Measurements from ENCODE around the gene EYA4.

Gene EYA4

DNA sequence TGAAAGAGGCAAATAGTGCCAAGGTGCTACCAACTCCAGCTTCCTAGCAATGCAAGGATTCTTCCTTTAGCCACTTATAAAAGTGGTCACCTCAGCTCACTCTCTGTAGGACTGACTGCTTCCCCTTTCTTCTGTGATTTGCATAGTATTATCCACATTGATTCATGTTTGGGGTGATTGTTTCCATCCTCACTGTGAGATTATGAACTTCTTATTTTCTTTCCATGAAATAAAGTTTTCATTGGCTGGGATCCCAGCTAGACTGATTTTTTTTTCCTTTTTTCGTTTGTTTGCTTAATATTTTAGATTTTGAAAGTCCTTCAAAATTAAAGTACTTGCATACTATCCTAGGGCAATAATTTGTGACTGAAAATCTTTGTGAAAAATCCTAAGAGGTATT is 50.5 kb downstream of the EYA4 start:
- Histone ChIP-seq H3K4me1 (ENCODE audit: control insufficient read depth, insufficient read depth, low read length) (peaks cover 34% of the 10 kb centered on the region), H3K9me3 (ENCODE audit: control insufficient read depth, insufficient read depth, low read depth, low read length) (no peaks in the 10 kb centered on the region), H3K27ac (ENCODE audit: extremely low read depth, low read depth, low read length) (no peak overlapping the region; the same call in 1 of the 2 replicates), H3K4me3 (ENCODE audit: low read depth, low read length) (no peak overlapping the region), H3K36me3 (ENCODE audit: control insufficient read depth in 2 of 2, insufficient read depth in 1 of 2, low read length in 2 of 2) (no peaks in the 10 kb centered on the region)
- POLR2A ChIA-PET, result interaction anchor here (0.6 kb wide), 1 partner anchor 56 kb away, joined by 8 read pairs; no protein-coding TSS in a partner anchor
- no peak for TF ChIP-seq ZNF776 (tag by site-specific recombination; IDR thresholded peaks at IDR 0.05; ENCODE audit: borderline replicate concordance)
- no peak for TF ChIP-seq ZNF747 (tag by site-specific recombination; IDR thresholded peaks at IDR 0.05)
- no peak for TF ChIP-seq ZNF768 (tag by site-specific recombination; IDR thresholded peaks at IDR 0.05)
- TF ChIP-seq ZNF2 (tag by site-specific recombination; IDR thresholded peaks at IDR 0.05), result no peak
- TF ChIP-seq ZFHX2 (tag by site-specific recombination; conservative IDR thresholded peaks at IDR 0.05), result no peak
- TF ChIP-seq, protein P1, sequence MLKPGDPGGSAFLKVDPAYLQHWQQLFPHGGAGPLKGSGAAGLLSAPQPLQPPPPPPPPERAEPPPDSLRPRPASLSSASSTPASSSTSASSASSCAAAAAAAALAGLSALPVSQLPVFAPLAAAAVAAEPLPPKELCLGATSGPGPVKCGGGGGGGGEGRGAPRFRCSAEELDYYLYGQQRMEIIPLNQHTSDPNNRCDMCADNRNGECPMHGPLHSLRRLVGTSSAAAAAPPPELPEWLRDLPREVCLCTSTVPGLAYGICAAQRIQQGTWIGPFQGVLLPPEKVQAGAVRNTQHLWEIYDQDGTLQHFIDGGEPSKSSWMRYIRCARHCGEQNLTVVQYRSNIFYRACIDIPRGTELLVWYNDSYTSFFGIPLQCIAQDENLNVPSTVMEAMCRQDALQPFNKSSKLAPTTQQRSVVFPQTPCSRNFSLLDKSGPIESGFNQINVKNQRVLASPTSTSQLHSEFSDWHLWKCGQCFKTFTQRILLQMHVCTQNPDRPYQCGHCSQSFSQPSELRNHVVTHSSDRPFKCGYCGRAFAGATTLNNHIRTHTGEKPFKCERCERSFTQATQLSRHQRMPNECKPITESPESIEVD (tag by site-specific recombination; IDR thresholded peaks at IDR 0.05), result peak; percentile 54; the same call in 1 of the 2 replicates
- no peak for TF ChIP-seq ZNF157 (tag by site-specific recombination; IDR thresholded peaks at IDR 0.05)
- TF ChIP-seq ZNF354C (tag by site-specific recombination; IDR thresholded peaks at IDR 0.05; ENCODE audit: borderline replicate concordance, low read depth), result no peak
- 0 out of 2 replicates have a peak, but pooled peaks have one; percentile 15 for TF ChIP-seq GFI1B (tag by site-specific recombination; IDR thresholded peaks at IDR 0.05)
- no peak for TF ChIP-seq ZNF19 (tag by site-specific recombination; IDR thresholded peaks at IDR 0.05; ENCODE audit: low read depth)
- TF ChIP-seq, protein P2, sequence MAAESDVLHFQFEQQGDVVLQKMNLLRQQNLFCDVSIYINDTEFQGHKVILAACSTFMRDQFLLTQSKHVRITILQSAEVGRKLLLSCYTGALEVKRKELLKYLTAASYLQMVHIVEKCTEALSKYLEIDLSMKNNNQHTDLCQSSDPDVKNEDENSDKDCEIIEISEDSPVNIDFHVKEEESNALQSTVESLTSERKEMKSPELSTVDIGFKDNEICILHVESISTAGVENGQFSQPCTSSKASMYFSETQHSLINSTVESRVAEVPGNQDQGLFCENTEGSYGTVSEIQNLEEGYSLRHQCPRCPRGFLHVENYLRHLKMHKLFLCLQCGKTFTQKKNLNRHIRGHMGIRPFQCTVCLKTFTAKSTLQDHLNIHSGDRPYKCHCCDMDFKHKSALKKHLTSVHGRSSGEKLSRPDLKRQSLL (tag by site-specific recombination; IDR thresholded peaks at IDR 0.05), result no peak
- TF ChIP-seq MYNN (tag by site-specific recombination; IDR thresholded peaks at IDR 0.05; ENCODE audit: borderline replicate concordance), result no peak
- TF ChIP-seq BCL11A (tag by site-specific recombination; IDR thresholded peaks at IDR 0.05; ENCODE audit: low read depth), result no peak
- TF ChIP-seq, protein P3, sequence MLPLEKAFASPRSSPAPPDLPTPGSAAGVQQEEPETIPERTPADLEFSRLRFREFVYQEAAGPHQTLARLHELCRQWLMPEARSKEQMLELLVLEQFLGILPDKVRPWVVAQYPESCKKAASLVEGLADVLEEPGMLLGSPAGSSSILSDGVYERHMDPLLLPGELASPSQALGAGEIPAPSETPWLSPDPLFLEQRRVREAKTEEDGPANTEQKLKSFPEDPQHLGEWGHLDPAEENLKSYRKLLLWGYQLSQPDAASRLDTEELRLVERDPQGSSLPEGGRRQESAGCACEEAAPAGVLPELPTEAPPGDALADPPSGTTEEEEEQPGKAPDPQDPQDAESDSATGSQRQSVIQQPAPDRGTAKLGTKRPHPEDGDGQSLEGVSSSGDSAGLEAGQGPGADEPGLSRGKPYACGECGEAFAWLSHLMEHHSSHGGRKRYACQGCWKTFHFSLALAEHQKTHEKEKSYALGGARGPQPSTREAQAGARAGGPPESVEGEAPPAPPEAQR (tag by site-specific recombination; IDR thresholded peaks at IDR 0.05), result no peak
- no peak for TF ChIP-seq ZNF239 (tag by site-specific recombination; IDR thresholded peaks at IDR 0.05)
- no peak for TF ChIP-seq ZNF274 (IDR thresholded peaks at IDR 0.05; ENCODE audit: low read length)
- no peak for TF ChIP-seq ZNF274 (tag by site-specific recombination; IDR thresholded peaks at IDR 0.05; ENCODE audit: borderline replicate concordance)
- CTCF ChIA-PET, result interaction anchor here (0.5 to 0.6 kb wide), 6 partner anchors 21 to 675 kb away, joined by 3 to 4 read pairs (median 4); no protein-coding TSS in a partner anchor

DNA sequence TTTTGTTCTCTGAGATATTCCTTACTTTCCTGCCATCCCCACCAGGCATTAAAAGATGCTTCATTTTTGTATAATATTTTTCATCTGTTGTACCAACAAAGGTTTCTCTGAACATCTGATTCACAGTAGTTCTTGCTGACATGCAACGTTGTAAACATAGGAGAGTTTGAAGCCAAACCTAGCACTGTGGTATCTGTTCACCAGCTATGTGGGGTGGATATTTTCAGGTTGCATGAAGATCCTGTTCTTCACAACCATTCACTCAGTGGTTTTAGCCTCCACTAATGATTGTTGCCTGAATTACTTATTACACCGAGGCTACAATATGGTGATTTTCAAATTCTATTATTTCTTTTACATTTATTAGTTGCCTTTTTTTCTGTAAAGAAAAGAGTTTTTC is 56.5 kb downstream of the EYA4 start:
- Histone ChIP-seq H3K4me3 (ENCODE audit: low read depth, low read length) (no peak overlapping the region), H3K4me1 (ENCODE audit: control insufficient read depth, insufficient read depth, low read length) (peaks cover 2% of the 10 kb centered on the region; the same call in 1 of the 2 replicates), H3K9me3 (ENCODE audit: control insufficient read depth, insufficient read depth, low read depth, low read length) (no peaks in the 10 kb centered on the region), H3K36me3 (ENCODE audit: control insufficient read depth in 2 of 2, insufficient read depth in 1 of 2, low read length in 2 of 2) (no peaks in the 10 kb centered on the region), H3K27ac (ENCODE audit: extremely low read depth, low read depth, low read length) (no peak overlapping the region)
- POLR2A ChIA-PET, result no interaction called here
- CTCF ChIA-PET, result no interaction called here
- TF ChIP-seq KLF1 (tag by site-specific recombination; IDR thresholded peaks at IDR 0.05) (no peak), ZNF138 (tag by site-specific recombination; IDR thresholded peaks at IDR 0.05; ENCODE audit: borderline replicate concordance) (no peak), ZIC2 (tag by site-specific recombination; IDR thresholded peaks at IDR 0.05) (no peak), BCL11B (tag by site-specific recombination; IDR thresholded peaks at IDR 0.05; ENCODE audit: low read depth) (no peak), ZNF624 (tag by site-specific recombination; IDR thresholded peaks at IDR 0.05) (no peak), ZNF530 (tag by site-specific recombination; IDR thresholded peaks at IDR 0.05; ENCODE audit: low read depth) (no peak)
